Tibial nerve (tissue), 4 donors: ENCODE data around the gene SLC22A3. TPM values are rescaled to one million over a fixed set of nuclear protein-coding genes. Genes with fewer than 3 reads are reported as not detected.

Experiments used
- DNase-seq, 2 donors: peaks; one replicate each; pipeline ENCODE4 v3.0.0-alpha.2; 2019; ENCODE audit warnings: low spot score in 2 of 2
- H3K27ac ChIP-seq, 4 donors: fragments of 200-600 bp; sonication (generic) in 3 of 4; one replicate each; pipeline ENCODE4 v1.5.1; 2017 to 2019; ENCODE audit warnings: mild to moderate bottlenecking in 1 of 4
- H3K27me3 ChIP-seq, 2 donors: fragments of 200-600 bp; sonication (generic) in 1 of 2; one replicate each; pipeline versions ENCODE4 v1.5.1 to v1.6.0; 2017 to 2019
- H3K36me3 ChIP-seq, 3 donors: fragments of 200-600 bp; sonication (generic); one replicate each; pipeline ENCODE4 v1.5.1; 2018 to 2019
- H3K4me1 ChIP-seq, 4 donors: fragments of 200-600 bp; sonication (generic) in 3 of 4; one replicate each; pipeline ENCODE4 v1.5.1; 2017 to 2019
- H3K4me3 ChIP-seq, 4 donors: fragments of 200-600 bp; sonication (generic) in 3 of 4; one replicate each; pipeline ENCODE4 v1.5.1; 2017 to 2019; ENCODE audit warnings: mild to moderate bottlenecking in 1 of 4, moderate library complexity in 1 of 4
- H3K9me3 ChIP-seq, 4 donors: fragments of 200-600 bp; sonication (generic) in 3 of 4; one replicate each; pipeline ENCODE4 v1.5.1; 2017 to 2019
- EP300 ChIP-seq, 2 donors: sonication (generic); formaldehyde crosslinking; IDR thresholded peaks; one replicate each; pipeline ENCODE4 v1.6.1; 2017; ENCODE audit warnings: antibody characterized with exemption in 2 of 2, mild to moderate bottlenecking in 1 of 2
- POLR2A ChIP-seq, 2 donors: fragments of 450-650 bp; IDR thresholded peaks; one replicate each; pipeline ENCODE4 v1.6.1; 2017; ENCODE audit warnings: antibody characterized with exemption in 2 of 2, mild to moderate bottlenecking in 2 of 2, moderate library complexity in 2 of 2
- WGBS, 2 donors: methylation state at CpG; one replicate each; pipeline ENCODE4 v1.1.5; 2018; 5-methylcytosine and 5-hydroxymethylcytosine counted together
- total RNA-seq, 4 donors: library from RNA; depleted of rRNA; stranded (reverse); fragments of >200 nt; gene quantifications; one replicate each; pipeline ENCODE4 v1.1.0, GENCODE V29; 2016
- TF ChIP-seq, protein P1 (sequence below), 5 experiments: fragments of 200-600 bp in 3 of 5; fragments of 450-650 bp in 2 of 5; sonication (generic) in 3 of 5; IDR thresholded peaks; one replicate each; pipeline ENCODE4 v1.5.1; 2016 to 2019; ENCODE audit warnings: antibody characterized with exemption in 5 of 5, mild to moderate bottlenecking in 3 of 5, moderate library complexity in 2 of 5

SLC22A3 gene
- total RNA-seq, 4 donors from 2014 or later: 76.8 to 361 (median 263) TPM

DNA sequence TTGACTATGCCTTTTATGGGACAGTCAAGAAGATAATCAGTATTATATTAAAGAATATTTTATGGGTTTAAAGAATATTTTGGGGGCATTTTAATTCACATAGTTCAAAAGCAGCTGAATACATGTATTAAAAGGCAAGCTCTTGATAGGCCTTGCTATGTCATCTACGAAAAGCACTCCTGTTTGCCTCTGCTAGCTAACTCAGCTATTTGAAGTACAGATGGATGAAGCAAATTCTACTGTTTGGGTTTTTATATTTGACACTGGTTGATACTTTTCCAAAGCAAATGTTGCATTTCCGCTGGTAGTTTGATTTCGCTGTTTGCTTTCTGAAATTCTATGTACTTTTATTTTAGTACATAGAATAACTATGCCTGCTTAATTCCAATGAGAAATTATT, 47.0 kb downstream of the SLC22A3 start:
- no peak for DNase-seq
- WGBS, 2 donors: 66 to 73% methylated on average over 3 of the region's 3 CpGs
- peaks cover 0 to 5% (median 0%) of the 10 kb centered on the region in 4 donors for H3K4me1 ChIP-seq
- no peaks in the 10 kb centered on the region for H3K27me3 ChIP-seq
- H3K4me3 ChIP-seq: no peak overlapping the region
- no peak overlapping the region for H3K27ac ChIP-seq
- TF ChIP-seq, protein P1, sequence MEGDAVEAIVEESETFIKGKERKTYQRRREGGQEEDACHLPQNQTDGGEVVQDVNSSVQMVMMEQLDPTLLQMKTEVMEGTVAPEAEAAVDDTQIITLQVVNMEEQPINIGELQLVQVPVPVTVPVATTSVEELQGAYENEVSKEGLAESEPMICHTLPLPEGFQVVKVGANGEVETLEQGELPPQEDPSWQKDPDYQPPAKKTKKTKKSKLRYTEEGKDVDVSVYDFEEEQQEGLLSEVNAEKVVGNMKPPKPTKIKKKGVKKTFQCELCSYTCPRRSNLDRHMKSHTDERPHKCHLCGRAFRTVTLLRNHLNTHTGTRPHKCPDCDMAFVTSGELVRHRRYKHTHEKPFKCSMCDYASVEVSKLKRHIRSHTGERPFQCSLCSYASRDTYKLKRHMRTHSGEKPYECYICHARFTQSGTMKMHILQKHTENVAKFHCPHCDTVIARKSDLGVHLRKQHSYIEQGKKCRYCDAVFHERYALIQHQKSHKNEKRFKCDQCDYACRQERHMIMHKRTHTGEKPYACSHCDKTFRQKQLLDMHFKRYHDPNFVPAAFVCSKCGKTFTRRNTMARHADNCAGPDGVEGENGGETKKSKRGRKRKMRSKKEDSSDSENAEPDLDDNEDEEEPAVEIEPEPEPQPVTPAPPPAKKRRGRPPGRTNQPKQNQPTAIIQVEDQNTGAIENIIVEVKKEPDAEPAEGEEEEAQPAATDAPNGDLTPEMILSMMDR (IDR thresholded peaks at IDR 0.05): no peak
- TF ChIP-seq EP300 (IDR thresholded peaks at IDR 0.05): no peak
- H3K9me3 ChIP-seq: no peaks in the 10 kb centered on the region
- H3K36me3 ChIP-seq: no peaks in the 10 kb centered on the region

GRCh38 chr6:160396292-160396691, 48.1 kb downstream of the SLC22A3 start:
- H3K36me3 ChIP-seq: no peaks in the 10 kb centered on the region
- H3K4me1 ChIP-seq: peaks cover 0 to 5% (median 0%) of the 10 kb centered on the region in 4 donors
- no peak for TF ChIP-seq EP300 (IDR thresholded peaks at IDR 0.05)
- TF ChIP-seq, protein P1 (IDR thresholded peaks at IDR 0.05): no peak
- TF ChIP-seq POLR2A (IDR thresholded peaks at IDR 0.05): no peak
- no peak for DNase-seq
- H3K9me3 ChIP-seq: no peaks in the 10 kb centered on the region
- H3K4me3 ChIP-seq: no peak overlapping the region
- no peaks in the 10 kb centered on the region for H3K27me3 ChIP-seq
- no peak overlapping the region for H3K27ac ChIP-seq
- WGBS, 2 donors: 99% methylated on average over 1 of the region's 1 CpG

GRCh38 chr6:160398674-160399271, 50.6 kb downstream of the SLC22A3 start:
- H3K27ac ChIP-seq: no peak overlapping the region
- WGBS, 2 donors: 83 to 84% methylated on average over 3 of the region's 3 CpGs
- H3K27me3 ChIP-seq: no peaks in the 10 kb centered on the region

GRCh38 chr6:160400446-160400845, 52.3 kb downstream of the SLC22A3 start:
- Histone ChIP-seq H3K36me3 (peaks cover 0 to 2% (median 0%) of the 10 kb centered on the region in 3 donors), H3K4me3 (no peak overlapping the region), H3K27ac (peak overlapping the region in 2 of 4 donors; percentile 13 to 52), H3K9me3 (no peaks in the 10 kb centered on the region), H3K27me3 (no peaks in the 10 kb centered on the region), H3K4me1 (peaks cover 0 to 5% (median 0%) of the 10 kb centered on the region in 4 donors)
- 41 to 54% methylated on average over 2 of the region's 2 CpGs for WGBS, 2 donors
- DNase-seq: no peak
- no peak for TF ChIP-seq POLR2A (IDR thresholded peaks at IDR 0.05)
- TF ChIP-seq, protein P1 (IDR thresholded peaks at IDR 0.05): no peak
- TF ChIP-seq EP300 (IDR thresholded peaks at IDR 0.05): no peak

More at GRCh38 chr6:160398674-160399271, 50.6 kb downstream of the SLC22A3 start:
- no peaks in the 10 kb centered on the region for H3K36me3 ChIP-seq
- no peak overlapping the region for H3K4me3 ChIP-seq
- H3K4me1 ChIP-seq: peaks cover 0 to 5% (median 0%) of the 10 kb centered on the region in 4 donors
- H3K9me3 ChIP-seq: no peaks in the 10 kb centered on the region
- no peak for TF ChIP-seq POLR2A (IDR thresholded peaks at IDR 0.05)
- TF ChIP-seq, protein P1 (IDR thresholded peaks at IDR 0.05): no peak
- no peak for TF ChIP-seq EP300 (IDR thresholded peaks at IDR 0.05)
- no peak for DNase-seq

- Histone ChIP-seq H3K27ac (no peak overlapping the region), H3K27me3 (no peaks in the 10 kb centered on the region), H3K4me1 (no peaks in the 10 kb centered on the region), H3K4me3 (no peak overlapping the region), H3K36me3 (peaks cover 0 to 2% (median 0%) of the 10 kb centered on the region in 3 donors), H3K9me3 (no peaks in the 10 kb centered on the region)
- TF ChIP-seq, protein P1 (IDR thresholded peaks at IDR 0.05): no peak
- no peak for TF ChIP-seq POLR2A (IDR thresholded peaks at IDR 0.05)
- no peak for TF ChIP-seq EP300 (IDR thresholded peaks at IDR 0.05)
- WGBS, 2 donors: 56 to 61% methylated on average over 5 of the region's 5 CpGs
- DNase-seq: no peak
These were observed 60.4 kb downstream of the SLC22A3 start for GRCh38 chr6:160408528-160408927.
